Measurements from ENCODE around the gene FKBP8.
A peak's percentile ranks its signal among the peaks of the same experiment; 100 is the strongest.

DNA sequence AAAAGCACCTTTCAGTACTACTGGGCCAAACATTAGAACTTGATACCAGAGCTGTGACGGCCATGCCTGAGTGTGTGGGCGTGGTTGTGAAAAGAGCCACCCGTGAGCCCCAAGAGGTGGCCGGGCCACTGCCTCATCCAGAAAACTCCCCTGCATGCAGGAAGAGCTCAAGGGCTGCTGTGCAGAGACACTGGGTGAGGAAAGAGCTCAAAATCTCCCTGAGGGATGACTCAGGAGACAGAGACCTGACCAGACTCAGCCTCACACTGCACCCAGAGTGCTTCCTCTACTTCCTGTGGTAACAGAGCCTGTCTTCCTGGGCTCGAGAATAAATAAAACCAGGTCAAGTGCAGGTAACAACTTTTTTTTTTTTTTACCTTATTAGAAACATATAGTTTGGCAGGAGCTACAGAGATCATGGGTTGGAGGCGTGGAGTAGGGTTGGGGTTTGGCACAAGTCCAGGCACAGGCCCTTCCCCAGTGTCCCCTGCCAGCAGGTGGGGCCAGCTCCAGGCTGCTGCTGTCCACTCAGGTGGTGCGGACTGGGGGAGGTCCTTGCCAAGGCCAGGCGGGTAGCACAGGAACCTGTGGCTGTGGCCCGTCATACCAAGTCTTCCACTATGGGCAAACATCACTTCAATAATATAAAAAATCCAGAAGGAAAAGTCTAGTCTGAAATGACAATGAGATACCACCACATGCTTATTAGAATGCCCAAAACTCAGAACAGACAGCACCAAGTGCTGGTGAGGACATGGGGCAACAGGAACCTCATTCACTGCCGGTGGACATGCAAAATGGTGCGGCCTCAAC is 47.0 kb downstream of the FKBP8 start:
- TF ChIP-seq, protein P1, sequence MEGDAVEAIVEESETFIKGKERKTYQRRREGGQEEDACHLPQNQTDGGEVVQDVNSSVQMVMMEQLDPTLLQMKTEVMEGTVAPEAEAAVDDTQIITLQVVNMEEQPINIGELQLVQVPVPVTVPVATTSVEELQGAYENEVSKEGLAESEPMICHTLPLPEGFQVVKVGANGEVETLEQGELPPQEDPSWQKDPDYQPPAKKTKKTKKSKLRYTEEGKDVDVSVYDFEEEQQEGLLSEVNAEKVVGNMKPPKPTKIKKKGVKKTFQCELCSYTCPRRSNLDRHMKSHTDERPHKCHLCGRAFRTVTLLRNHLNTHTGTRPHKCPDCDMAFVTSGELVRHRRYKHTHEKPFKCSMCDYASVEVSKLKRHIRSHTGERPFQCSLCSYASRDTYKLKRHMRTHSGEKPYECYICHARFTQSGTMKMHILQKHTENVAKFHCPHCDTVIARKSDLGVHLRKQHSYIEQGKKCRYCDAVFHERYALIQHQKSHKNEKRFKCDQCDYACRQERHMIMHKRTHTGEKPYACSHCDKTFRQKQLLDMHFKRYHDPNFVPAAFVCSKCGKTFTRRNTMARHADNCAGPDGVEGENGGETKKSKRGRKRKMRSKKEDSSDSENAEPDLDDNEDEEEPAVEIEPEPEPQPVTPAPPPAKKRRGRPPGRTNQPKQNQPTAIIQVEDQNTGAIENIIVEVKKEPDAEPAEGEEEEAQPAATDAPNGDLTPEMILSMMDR (IDR thresholded peaks at IDR 0.05) = no peak
- TF ChIP-seq POLR2AphosphoS5 (IDR thresholded peaks at IDR 0.05; ENCODE audit: insufficient read depth in 1 of 2, low read depth in 1 of 2) = peak in 1 of 2 donors; percentile 28
- no peak for TF ChIP-seq POLR2A (IDR thresholded peaks at IDR 0.05)

All from vagina (tissue), 2 donors.